Motor neuron (in vitro differentiated cells): ENCODE measurements around the gene TDRD9. TPM values are rescaled to one million over a fixed set of nuclear protein-coding genes. Genes with fewer than 3 reads are reported as not detected.

Experiments
- ATAC-seq, 8 experiments: fragments of 200-7000 bp; cut with Tn5 transposase; replicated peaks in 6 of 8; 2 replicates each; pipeline ENCODE4 v1.8.0; 2021; ENCODE audit warnings: mild to moderate bottlenecking in 8 of 8, moderate library complexity in 8 of 8
- H3K27ac ChIP-seq, 2 donors: fragments of 250-450 bp; sonication (Bioruptor Pico); 2 replicates each; pipeline ENCODE4 v1.9.0; 2021; ENCODE audit warnings: antibody characterized with exemption in 2 of 2, mild to moderate bottlenecking in 2 of 2, moderate library complexity in 1 of 2
- H3K4me1 ChIP-seq, 2 donors: fragments of 250-450 bp; sonication (Bioruptor Pico); replicated peaks in 1 of 2; 2 replicates each; pipeline ENCODE4 v1.6.1; 2021; ENCODE audit warnings: antibody characterized with exemption in 2 of 2, mild to moderate bottlenecking in 2 of 2, moderate library complexity in 1 of 2
- H3K4me3 ChIP-seq, 5 donors: fragments of 250-450 bp; sonication (Bioruptor Pico); 2 replicates each; pipeline ENCODE4 v1.9.0; 2021; ENCODE audit warnings: antibody characterized with exemption in 5 of 5, mild to moderate bottlenecking in 5 of 5, moderate library complexity in 4 of 5
- WGBS, 10 experiments: fragments of 450-650 bp; shearing (Covaris generic); methylation state at CpG; one replicate each; pipeline ENCODE4 v1.0.0; 2022; 5-methylcytosine and 5-hydroxymethylcytosine counted together
- in situ Hi-C, 9 experiments: fragments of 400-800 bp; cut with MboI; loops; one replicate each; pipeline ENCODE4 v1.15.0; 2021; ENCODE audit warnings: low sequenced_read_pairs in 9 of 9, low pct_unique_long_range_greater_than_20kb in 2 of 9; ENCODE audit not compliant: unreplicated experiment in 9 of 9
- total RNA-seq, 8 experiments: library from RNA; unstranded; fragments of 300-600 nt; gene quantifications; 2 replicates each; pipeline versions ENCODE4 v1.2.3 to v1.2.4, GENCODE V29; 2022

The TDRD9 gene
- total RNA-seq, 8 experiments from 2014 or later = 0.33 TPM; not detected in 7

GRCh38 chr14:103898204-103898603 lies 30.1 kb upstream of the TDRD9 start:
- in situ Hi-C loops = no loop called here
- no peak for ATAC-seq
- no peaks in the 10 kb centered on the region for H3K4me1 ChIP-seq
- no peak overlapping the region for H3K4me3 ChIP-seq
- WGBS, 10 experiments = 82 to 100% methylated on average over 1 to 2 of the region's 4 CpGs; no CpG with 5 or more reads in 8 of the 10 experiments
- H3K27ac ChIP-seq = no peak overlapping the region

GRCh38 chr14:103898711-103899110 lies 29.5 kb upstream of the TDRD9 start:
- Histone ChIP-seq H3K4me3 (no peak overlapping the region), H3K27ac (no peak overlapping the region), H3K4me1 (no peaks in the 10 kb centered on the region)
- 80% methylated on average over 1 to 2 of the region's 9 CpGs; no CpG with 5 or more reads in 8 of the 10 experiments for WGBS, 10 experiments
- in situ Hi-C loops = no loop called here
- no peak for ATAC-seq

- Histone ChIP-seq H3K27ac (no peak overlapping the region), H3K4me1 (no peaks in the 10 kb centered on the region), H3K4me3 (no peak overlapping the region)
- WGBS, 10 experiments = 0 to 83% (median 65%) methylated on average over 1 to 4 of the region's 13 CpGs; no CpG with 5 or more reads in 6 of the 10 experiments
- in situ Hi-C loops = no loop called here
- no peak for ATAC-seq
Observed at GRCh38 chr14:103899316-103899715, 28.9 kb upstream of the TDRD9 start.

GRCh38 chr14:103899833-103900232 lies 28.4 kb upstream of the TDRD9 start:
- in situ Hi-C loops = no loop called here
- WGBS, 10 experiments = 60 to 84% (median 80%) methylated on average over 1 to 11 of the region's 14 CpGs; no CpG with 5 or more reads in 5 of the 10 experiments
- Histone ChIP-seq H3K4me1 (no peaks in the 10 kb centered on the region), H3K27ac (no peak overlapping the region), H3K4me3 (no peak overlapping the region)
- no peak for ATAC-seq

GRCh38 chr14:103904493-103905107 lies 23.7 kb upstream of the TDRD9 start:
- WGBS, 10 experiments = 50 to 100% (median 93%) methylated on average over 1 to 2 of the region's 2 CpGs; no CpG with 5 or more reads in 5 of the 10 experiments
- Histone ChIP-seq H3K4me1 (no peaks in the 10 kb centered on the region), H3K27ac (no peak overlapping the region), H3K4me3 (no peak overlapping the region)
- ATAC-seq = no peak
- in situ Hi-C loops = no loop called here

GRCh38 chr14:103905842-103906456 lies 22.3 kb upstream of the TDRD9 start:
- 31 to 81% (median 59%) methylated on average over 2 to 11 of the region's 22 CpGs; no CpG with 5 or more reads in 3 of the 10 experiments for WGBS, 10 experiments
- Histone ChIP-seq H3K4me1 (peaks cover 5 to 6% of the 10 kb centered on the region in 2 donors), H3K4me3 (no peak overlapping the region), H3K27ac (no peak overlapping the region)
- in situ Hi-C loops = no loop called here
- ATAC-seq = peak in 1 of 8 experiments; percentile 17

GRCh38 chr14:103908580-103908979 lies 19.7 kb upstream of the TDRD9 start:
- no peak for ATAC-seq

GRCh38 chr14:103909531-103910261 lies 18.6 kb upstream of the TDRD9 start:
- in situ Hi-C loops = loop anchor here in 1 of 9 experiments (10.0 kb wide), 1 partner anchor 105 kb away; no protein-coding TSS in a partner anchor
- Histone ChIP-seq H3K4me3 (no peak overlapping the region), H3K4me1 (peaks cover 5 to 6% of the 10 kb centered on the region in 2 donors), H3K27ac (no peak overlapping the region)
- ATAC-seq = no peak
- WGBS, 10 experiments = 74 to 100% (median 88%) methylated on average over 1 to 16 of the region's 26 CpGs; no CpG with 5 or more reads in 2 of the 10 experiments

More at GRCh38 chr14:103908580-103908979, 19.7 kb upstream of the TDRD9 start:
- in situ Hi-C loops = no loop called here
- H3K27ac ChIP-seq = no peak overlapping the region
- H3K4me1 ChIP-seq = peaks cover 5 to 6% of the 10 kb centered on the region in 2 donors
- no peak overlapping the region for H3K4me3 ChIP-seq
- WGBS, 10 experiments = 91 to 100% (median 100%) methylated on average over 1 to 4 of the region's 4 CpGs; no CpG with 5 or more reads in 1 of the 10 experiments

GRCh38 chr14:103910262-103910935 lies 17.9 kb upstream of the TDRD9 start:
- peak; percentile 96 to 100 (median 99) for ATAC-seq
- H3K4me1 ChIP-seq = peaks cover 5 to 6% of the 10 kb centered on the region in 2 donors
- WGBS, 10 experiments = 5 to 45% (median 20%) methylated on average over 1 to 11 of the region's 20 CpGs; no CpG with 5 or more reads in 3 of the 10 experiments
- in situ Hi-C loops = loop anchor here in 1 of 9 experiments (10.0 kb wide), 1 partner anchor 106 kb away; no protein-coding TSS in a partner anchor
- no peak overlapping the region for H3K4me3 ChIP-seq
- H3K27ac ChIP-seq = no peak overlapping the region

GRCh38 chr14:103910984-103911383 lies 17.3 kb upstream of the TDRD9 start:
- no peak overlapping the region for H3K4me3 ChIP-seq
- in situ Hi-C loops = loop anchor here in 1 of 9 experiments (10.0 kb wide), 1 partner anchor 106 kb away; no protein-coding TSS in a partner anchor
- H3K27ac ChIP-seq = no peak overlapping the region
- WGBS, 10 experiments = 80 to 100% (median 100%) methylated on average over 1 to 2 of the region's 6 CpGs; no CpG with 5 or more reads in 4 of the 10 experiments
- ATAC-seq = no peak
- H3K4me1 ChIP-seq = peaks cover 5 to 6% of the 10 kb centered on the region in 2 donors

GRCh38 chr14:103915616-103916015 lies 12.6 kb upstream of the TDRD9 start:
- in situ Hi-C loops = loop anchor here in 1 of 9 experiments (10.0 kb wide), 1 partner anchor 111 kb away; no protein-coding TSS in a partner anchor
- 75 to 100% (median 100%) methylated on average over 1 to 5 of the region's 6 CpGs; no CpG with 5 or more reads in 2 of the 10 experiments for WGBS, 10 experiments

GRCh38 chr14:103916636-103917262 lies 11.5 kb upstream of the TDRD9 start:
- 80 to 100% (median 93%) methylated on average over 1 to 7 of the region's 14 CpGs; no CpG with 5 or more reads in 1 of the 10 experiments for WGBS, 10 experiments
- Histone ChIP-seq H3K4me1 (peaks cover 7% of the 10 kb centered on the region in 2 donors), H3K4me3 (no peak overlapping the region), H3K27ac (no peak overlapping the region)
- in situ Hi-C loops = loop anchor here in 1 of 9 experiments (10.0 kb wide), 1 partner anchor 112 kb away; no protein-coding TSS in a partner anchor
- no peak for ATAC-seq

More at GRCh38 chr14:103915616-103916015, 12.6 kb upstream of the TDRD9 start:
- Histone ChIP-seq H3K27ac (no peak overlapping the region), H3K4me1 (peaks cover 7% of the 10 kb centered on the region in 2 donors), H3K4me3 (no peak overlapping the region)
- no peak for ATAC-seq
